ENCODE results near the gene WNT7A.

- TF ChIP-seq EGR1 (IDR thresholded peaks at IDR 0.05; ENCODE audit: low read depth) (no peak), SIN3A (IDR thresholded peaks at IDR 0.05; ENCODE audit: low read depth) (no peak), POLR2A (IDR thresholded peaks at IDR 0.05; ENCODE audit: borderline replicate concordance, extremely low read depth, insufficient read depth, insufficient read length) (no peak), ELF1 (IDR thresholded peaks at IDR 0.05; ENCODE audit: borderline replicate concordance, low read depth) (no peak), CEBPB (IDR thresholded peaks at IDR 0.05; ENCODE audit: low read depth) (no peak), POLR2AphosphoS5 (IDR thresholded peaks at IDR 0.05; ENCODE audit: low read depth, low read length) (no peak), EZH2 (IDR thresholded peaks at IDR 0.05) (no peak), REST (IDR thresholded peaks at IDR 0.05; ENCODE audit: low read depth) (no peak), MAX (IDR thresholded peaks at IDR 0.05) (no peak), JUND (IDR thresholded peaks at IDR 0.05) (no peak), TCF7L2 (IDR thresholded peaks at IDR 0.05; ENCODE audit: borderline replicate concordance, extremely low read depth, insufficient read depth, insufficient read length) (no peak), SP1 (IDR thresholded peaks at IDR 0.05; ENCODE audit: low read depth) (no peak)
- TF ChIP-seq, protein P1, sequence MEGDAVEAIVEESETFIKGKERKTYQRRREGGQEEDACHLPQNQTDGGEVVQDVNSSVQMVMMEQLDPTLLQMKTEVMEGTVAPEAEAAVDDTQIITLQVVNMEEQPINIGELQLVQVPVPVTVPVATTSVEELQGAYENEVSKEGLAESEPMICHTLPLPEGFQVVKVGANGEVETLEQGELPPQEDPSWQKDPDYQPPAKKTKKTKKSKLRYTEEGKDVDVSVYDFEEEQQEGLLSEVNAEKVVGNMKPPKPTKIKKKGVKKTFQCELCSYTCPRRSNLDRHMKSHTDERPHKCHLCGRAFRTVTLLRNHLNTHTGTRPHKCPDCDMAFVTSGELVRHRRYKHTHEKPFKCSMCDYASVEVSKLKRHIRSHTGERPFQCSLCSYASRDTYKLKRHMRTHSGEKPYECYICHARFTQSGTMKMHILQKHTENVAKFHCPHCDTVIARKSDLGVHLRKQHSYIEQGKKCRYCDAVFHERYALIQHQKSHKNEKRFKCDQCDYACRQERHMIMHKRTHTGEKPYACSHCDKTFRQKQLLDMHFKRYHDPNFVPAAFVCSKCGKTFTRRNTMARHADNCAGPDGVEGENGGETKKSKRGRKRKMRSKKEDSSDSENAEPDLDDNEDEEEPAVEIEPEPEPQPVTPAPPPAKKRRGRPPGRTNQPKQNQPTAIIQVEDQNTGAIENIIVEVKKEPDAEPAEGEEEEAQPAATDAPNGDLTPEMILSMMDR (IDR thresholded peaks at IDR 0.05 in 2 of 3, conservative IDR thresholded peaks at IDR 0.05 in 1 of 3; ENCODE audit: borderline replicate concordance in 1 of 3, insufficient read depth in 1 of 3, low read depth in 2 of 3, low read length in 2 of 3), result no peak
- TF ChIP-seq, protein P2, sequence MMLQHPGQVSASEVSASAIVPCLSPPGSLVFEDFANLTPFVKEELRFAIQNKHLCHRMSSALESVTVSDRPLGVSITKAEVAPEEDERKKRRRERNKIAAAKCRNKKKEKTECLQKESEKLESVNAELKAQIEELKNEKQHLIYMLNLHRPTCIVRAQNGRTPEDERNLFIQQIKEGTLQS (IDR thresholded peaks at IDR 0.05), result no peak
Observed at GRCh38 chr3:13788522-13789424, 91.1 kb downstream of the WNT7A start.
